Left ventricle myocardium inferior (tissue), 1 donor: Measurements from ENCODE around the gene CMKLR1. TPM values are rescaled to one million over a fixed set of nuclear protein-coding genes. Genes with fewer than 3 reads are reported as not detected.

Experiments
- DNase-seq: peaks from one replicate; pipeline ENCODE4 v3.0.0-alpha.2; 2020
- H3K27ac ChIP-seq: fragments of 200-600 bp; replicated peaks from 2 replicates; pipeline ENCODE4 v1.8.0; 2021
- H3K27me3 ChIP-seq: fragments of 200-600 bp; 2 replicates; pipeline ENCODE4 v1.8.0; 2021; ENCODE audit warnings: low read depth
- H3K36me3 ChIP-seq: fragments of 200-600 bp; 2 replicates; pipeline ENCODE4 v1.8.0; 2021
- H3K4me1 ChIP-seq: fragments of 200-600 bp; 2 replicates; pipeline ENCODE4 v1.8.0; 2021
- H3K4me3 ChIP-seq: fragments of 200-600 bp; 2 replicates; pipeline ENCODE4 v1.8.0; 2021; ENCODE audit warnings: mild to moderate bottlenecking, moderate library complexity
- H3K9me3 ChIP-seq: fragments of 200-600 bp; replicated peaks from 2 replicates; pipeline ENCODE4 v1.8.0; 2021
- CTCF ChIP-seq: fragments of 200-600 bp; IDR thresholded peaks from 2 replicates; pipeline ENCODE4 v1.8.0; 2021; ENCODE audit warnings: antibody characterized with exemption, mild to moderate bottlenecking, borderline replicate concordance
- intact Hi-C: fragments of 100-400 bp; cut with micrococcal nuclease; formaldehyde crosslinking; loops from one replicate; pipeline ENCODE4 v1.11.0; 2022
- total RNA-seq: library from RNA; stranded (reverse); fragmentation: NEBNext Ultra II Directional; extraction: Animal tissue kit (Norgen Biotek cat#: 25700); gene quantifications from one replicate; pipeline ENCODE4 v1.2.1, GENCODE V29; 2021
- donor health status: DM: no; HTN: yes; CAD: no; lungs with severe emphysema.

CMKLR1 gene
- total RNA-seq, 1 donor from 2014 or later = 5.7 TPM

DNA sequence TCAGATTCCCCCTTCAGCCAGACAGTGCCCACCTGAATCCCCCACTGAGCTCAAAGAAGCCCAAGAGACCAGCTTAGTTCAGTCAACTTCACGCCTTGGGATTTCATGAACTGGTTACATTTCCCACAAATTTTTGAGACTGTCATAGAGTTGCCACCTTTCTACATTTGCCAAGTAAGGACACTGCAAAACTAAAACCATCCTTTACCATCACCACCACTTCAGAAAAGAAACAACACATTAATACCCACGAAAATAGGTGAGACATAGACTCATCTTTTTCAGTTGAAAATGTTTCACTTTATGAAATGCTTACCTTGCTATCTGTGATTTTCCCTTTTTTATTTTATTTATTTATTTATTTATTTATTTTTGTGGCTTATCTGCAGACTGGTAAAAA, 16.1 kb downstream of the CMKLR1 start:
- peaks cover 14% of the 10 kb centered on the region for H3K4me1 ChIP-seq
- H3K36me3 ChIP-seq = no peaks in the 10 kb centered on the region
- H3K9me3 ChIP-seq = no peaks in the 10 kb centered on the region
- H3K4me3 ChIP-seq = no peak overlapping the region
- DNase-seq = no peak
- no peak overlapping the region for H3K27ac ChIP-seq
- intact Hi-C loops = no loop called here
- H3K27me3 ChIP-seq = no peaks in the 10 kb centered on the region
- TF ChIP-seq CTCF = no peak

DNA sequence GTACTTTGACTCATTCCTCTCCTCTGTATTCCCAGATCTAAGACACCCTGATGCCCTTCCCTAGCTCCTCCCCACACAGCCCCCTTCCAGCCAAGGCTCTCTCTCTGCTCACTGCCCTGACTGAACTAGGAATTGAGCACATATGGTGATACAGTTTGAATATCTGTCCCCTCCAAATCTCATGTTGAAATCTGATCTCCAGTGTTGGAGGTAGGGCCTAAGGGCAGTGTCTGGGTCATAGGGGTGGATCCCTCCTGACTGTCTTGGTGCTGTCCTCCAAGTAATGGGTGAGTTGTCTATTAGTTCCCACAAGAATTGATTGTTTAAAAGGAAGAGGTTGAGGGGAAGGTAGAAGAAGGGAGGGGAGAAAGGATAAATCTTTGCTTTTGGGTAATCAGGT, 17.4 kb downstream of the CMKLR1 start:
- Histone ChIP-seq H3K4me1 (peaks cover 4% of the 10 kb centered on the region), H3K27ac (no peak overlapping the region), H3K9me3 (no peaks in the 10 kb centered on the region), H3K4me3 (no peak overlapping the region), H3K36me3 (no peaks in the 10 kb centered on the region), H3K27me3 (no peaks in the 10 kb centered on the region)
- TF ChIP-seq CTCF = no peak
- DNase-seq = no peak
- intact Hi-C loops = no loop called here

DNA sequence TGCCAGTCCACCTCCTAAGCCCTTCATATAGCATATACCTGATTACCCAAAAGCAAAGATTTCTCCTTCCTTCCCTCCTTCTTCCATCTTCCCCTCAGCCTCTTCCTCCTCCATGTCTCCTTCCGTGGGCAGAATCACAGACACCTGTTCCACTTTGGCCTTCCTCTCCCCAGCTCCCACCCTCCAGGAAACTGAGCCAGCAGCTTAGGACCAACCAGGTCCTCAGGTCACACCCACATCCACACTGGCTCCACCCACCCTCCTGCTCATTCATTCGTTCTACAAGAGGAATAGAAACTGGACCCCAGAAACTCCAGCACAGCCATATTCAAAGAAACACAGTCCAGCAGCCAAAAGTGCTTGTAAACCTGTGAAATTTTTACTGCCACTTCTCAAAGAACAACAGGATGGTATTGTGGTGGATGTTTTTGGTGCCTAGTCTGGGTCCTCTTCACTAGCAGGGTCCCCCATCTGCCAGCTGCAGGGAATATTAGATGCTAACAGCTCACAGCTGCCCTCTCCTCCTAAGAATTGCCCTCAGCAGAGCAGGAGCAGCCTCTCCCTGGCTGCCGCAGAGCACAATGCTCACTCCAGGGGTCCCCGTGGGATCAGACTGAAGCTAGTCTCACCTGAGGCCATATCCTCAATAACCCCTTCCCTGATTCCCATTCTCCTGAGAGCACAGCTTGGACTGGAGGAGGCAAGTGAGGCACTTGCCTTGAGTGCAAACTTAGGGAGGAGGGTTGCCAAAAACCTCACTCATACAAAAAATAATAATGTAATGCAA, 18.4 kb downstream of the CMKLR1 start:
- Histone ChIP-seq H3K36me3 (no peaks in the 10 kb centered on the region), H3K27ac (no peak overlapping the region), H3K4me1 (peaks cover 13% of the 10 kb centered on the region), H3K4me3 (no peak overlapping the region), H3K9me3 (no peaks in the 10 kb centered on the region), H3K27me3 (no peaks in the 10 kb centered on the region)
- DNase-seq = no peak
- intact Hi-C loops = no loop called here
- no peak for TF ChIP-seq CTCF

- no peaks in the 10 kb centered on the region for H3K9me3 ChIP-seq
- H3K36me3 ChIP-seq = no peaks in the 10 kb centered on the region
- peaks cover 14% of the 10 kb centered on the region for H3K4me1 ChIP-seq
- no peak for DNase-seq
- no peaks in the 10 kb centered on the region for H3K27me3 ChIP-seq
- intact Hi-C loops = no loop called here
- H3K27ac ChIP-seq = no peak overlapping the region
- no peak for TF ChIP-seq CTCF
- no peak overlapping the region for H3K4me3 ChIP-seq
Observed at GRCh38 chr12:108319277-108320234, 19.6 kb downstream of the CMKLR1 start.

DNA sequence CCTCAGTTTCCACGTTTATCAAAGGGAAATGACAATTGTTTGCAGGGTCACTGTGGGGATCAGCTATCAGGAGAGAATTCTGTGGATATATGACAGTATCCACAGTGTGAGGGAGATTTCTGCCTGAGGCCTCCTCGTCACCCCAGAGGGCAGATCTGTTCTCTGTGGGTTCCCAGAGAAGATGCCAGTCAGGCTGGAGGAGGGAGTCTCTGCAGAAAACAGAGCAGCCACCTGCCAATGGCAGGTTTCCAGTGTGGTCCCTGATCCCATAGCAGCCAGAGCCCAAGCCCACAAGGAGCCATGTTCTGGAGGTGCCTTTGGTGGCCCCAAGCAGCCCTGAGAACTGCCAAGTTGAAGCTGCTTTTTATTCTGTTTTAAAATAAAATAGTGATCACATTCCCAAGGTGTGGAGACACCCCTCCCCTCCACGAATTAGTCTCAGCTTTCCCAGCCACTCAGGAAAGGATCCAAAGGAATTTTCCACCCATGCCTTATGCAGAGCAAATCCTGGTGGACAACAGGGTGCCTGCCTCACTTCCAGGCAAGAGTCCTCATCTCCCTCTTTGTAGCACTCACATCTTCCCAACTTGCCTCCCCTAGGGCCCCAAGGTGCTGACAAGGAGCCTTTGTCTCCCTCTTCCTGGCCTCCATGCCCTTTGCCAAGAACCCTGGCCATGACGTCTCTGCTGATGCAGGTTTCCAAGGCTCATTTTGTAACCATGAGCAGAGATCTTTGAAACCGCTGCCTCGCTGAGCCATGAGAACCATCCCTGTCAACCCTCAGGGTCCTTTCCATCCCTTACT, 20.4 kb downstream of the CMKLR1 start:
- Histone ChIP-seq H3K27ac (no peak overlapping the region), H3K4me3 (no peak overlapping the region), H3K4me1 (peaks cover 23% of the 10 kb centered on the region), H3K27me3 (no peaks in the 10 kb centered on the region), H3K9me3 (no peaks in the 10 kb centered on the region), H3K36me3 (no peaks in the 10 kb centered on the region)
- intact Hi-C loops = no loop called here
- no peak for DNase-seq
- no peak for TF ChIP-seq CTCF
